Right lobe of liver (tissue), 4 donors: ENCODE results near the gene GRM5.

Experiments used
- CTCF ChIP-seq, 4 donors: fragments of 200-600 bp in 3 of 4; fragments of 450-650 bp in 1 of 4; IDR thresholded peaks; one replicate each; pipeline versions ENCODE4 v1.5.1 to v1.8.0; 2016 to 2022; ENCODE audit warnings: antibody characterized with exemption in 4 of 4, mild to moderate bottlenecking in 2 of 4
- POLR2A ChIP-seq: fragments of 450-650 bp; IDR thresholded peaks from one replicate; pipeline ENCODE4 v1.6.1; 2017; ENCODE audit warnings: antibody characterized with exemption, mild to moderate bottlenecking
- donor health status: DM: no; HTN: no; CAD: no.
- donor health status: DM: no; HTN: no; CAD: no.
- donor health status: DM: no; HTN: yes; CAD: no.

DNA sequence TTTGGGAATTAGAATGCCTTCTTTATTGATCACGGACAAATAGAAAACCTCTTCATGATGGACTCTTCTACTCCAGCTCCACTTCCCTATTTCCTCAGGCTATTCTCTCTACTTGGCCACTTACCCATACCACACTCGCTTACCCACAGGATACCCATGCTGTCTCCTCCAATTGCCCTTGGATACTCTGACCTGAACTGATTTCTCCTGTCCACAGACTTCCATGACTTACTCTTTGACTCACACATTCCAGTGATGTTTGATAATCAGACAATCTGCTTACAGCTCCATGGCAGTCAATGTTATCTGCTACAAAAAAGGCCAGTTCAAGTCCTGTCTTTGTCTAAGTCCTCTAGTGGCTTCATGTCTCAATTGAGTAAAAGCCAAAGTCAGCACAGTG is 436.3 kb downstream of the GRM5 start:
- TF ChIP-seq POLR2A (no peak), CTCF (IDR thresholded peaks at IDR 0.05) (no peak)
